ENCODE results near the gene ZDHHC24.

The ZDHHC24 gene

GRCh38 chr11:66580803-66581202 lies 35.0 kb upstream of the ZDHHC24 start:
- no peak for DNase-seq (ENCODE audit: low read depth)
- TF ChIP-seq MYC (IDR thresholded peaks at IDR 0.05; ENCODE audit: low read depth, low read length) (no peak), MAX (IDR thresholded peaks at IDR 0.05; ENCODE audit: low read depth, low read length) (no peak), POLR2A (IDR thresholded peaks at IDR 0.05; ENCODE audit: extremely low read depth, insufficient read length) (no peak)
- TF ChIP-seq, protein P1, sequence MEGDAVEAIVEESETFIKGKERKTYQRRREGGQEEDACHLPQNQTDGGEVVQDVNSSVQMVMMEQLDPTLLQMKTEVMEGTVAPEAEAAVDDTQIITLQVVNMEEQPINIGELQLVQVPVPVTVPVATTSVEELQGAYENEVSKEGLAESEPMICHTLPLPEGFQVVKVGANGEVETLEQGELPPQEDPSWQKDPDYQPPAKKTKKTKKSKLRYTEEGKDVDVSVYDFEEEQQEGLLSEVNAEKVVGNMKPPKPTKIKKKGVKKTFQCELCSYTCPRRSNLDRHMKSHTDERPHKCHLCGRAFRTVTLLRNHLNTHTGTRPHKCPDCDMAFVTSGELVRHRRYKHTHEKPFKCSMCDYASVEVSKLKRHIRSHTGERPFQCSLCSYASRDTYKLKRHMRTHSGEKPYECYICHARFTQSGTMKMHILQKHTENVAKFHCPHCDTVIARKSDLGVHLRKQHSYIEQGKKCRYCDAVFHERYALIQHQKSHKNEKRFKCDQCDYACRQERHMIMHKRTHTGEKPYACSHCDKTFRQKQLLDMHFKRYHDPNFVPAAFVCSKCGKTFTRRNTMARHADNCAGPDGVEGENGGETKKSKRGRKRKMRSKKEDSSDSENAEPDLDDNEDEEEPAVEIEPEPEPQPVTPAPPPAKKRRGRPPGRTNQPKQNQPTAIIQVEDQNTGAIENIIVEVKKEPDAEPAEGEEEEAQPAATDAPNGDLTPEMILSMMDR (IDR thresholded peaks at IDR 0.05; ENCODE audit: low read depth, low read length), result no peak
- H3K4me3 ChIP-seq (ENCODE audit: low read depth, low read length), result no peak overlapping the region

GRCh38 chr11:66579017-66579606 lies 33.3 kb upstream of the ZDHHC24 start:
- 0 out of 2 replicates have a peak, but pooled peaks have one; percentile 21 for TF ChIP-seq MAX (IDR thresholded peaks at IDR 0.05; ENCODE audit: low read depth, low read length)
- TF ChIP-seq, protein P1 (IDR thresholded peaks at IDR 0.05; ENCODE audit: low read depth, low read length), result peak; percentile 87
- TF ChIP-seq MYC (IDR thresholded peaks at IDR 0.05; ENCODE audit: low read depth, low read length), result no peak
- no peak overlapping the region for H3K4me3 ChIP-seq (ENCODE audit: low read depth, low read length)
- peak; percentile 77 for DNase-seq (ENCODE audit: low read depth)

GRCh38 chr11:66570850-66571180 lies 25.0 kb upstream of the ZDHHC24 start:
- H3K4me3 ChIP-seq (ENCODE audit: low read depth, low read length), result no peak overlapping the region
- TF ChIP-seq MYC (IDR thresholded peaks at IDR 0.05; ENCODE audit: low read depth, low read length) (no peak), POLR2A (IDR thresholded peaks at IDR 0.05; ENCODE audit: extremely low read depth, insufficient read length) (no peak), MAX (IDR thresholded peaks at IDR 0.05; ENCODE audit: low read depth, low read length) (no peak)
- TF ChIP-seq, protein P1 (IDR thresholded peaks at IDR 0.05; ENCODE audit: low read depth, low read length), result no peak
- DNase-seq (ENCODE audit: low read depth), result no peak

GRCh38 chr11:66570079-66570849 lies 24.4 kb upstream of the ZDHHC24 start:
- no peak for DNase-seq (ENCODE audit: low read depth)
- no peak for TF ChIP-seq MAX (IDR thresholded peaks at IDR 0.05; ENCODE audit: low read depth, low read length)
- no peak for TF ChIP-seq MYC (IDR thresholded peaks at IDR 0.05; ENCODE audit: low read depth, low read length)
- no peak for TF ChIP-seq POLR2A (IDR thresholded peaks at IDR 0.05; ENCODE audit: extremely low read depth, insufficient read length)
- TF ChIP-seq, protein P1 (IDR thresholded peaks at IDR 0.05; ENCODE audit: low read depth, low read length), result no peak
- no peak overlapping the region for H3K4me3 ChIP-seq (ENCODE audit: low read depth, low read length)

- no peak for DNase-seq (ENCODE audit: low read depth)
- no peak overlapping the region for H3K4me3 ChIP-seq (ENCODE audit: low read depth, low read length)
- no peak for TF ChIP-seq POLR2A (IDR thresholded peaks at IDR 0.05; ENCODE audit: extremely low read depth, insufficient read length)
- no peak for TF ChIP-seq MYC (IDR thresholded peaks at IDR 0.05; ENCODE audit: low read depth, low read length)
- TF ChIP-seq, protein P1 (IDR thresholded peaks at IDR 0.05; ENCODE audit: low read depth, low read length), result no peak
- no peak for TF ChIP-seq MAX (IDR thresholded peaks at IDR 0.05; ENCODE audit: low read depth, low read length)
Measured at GRCh38 chr11:66569076-66569475, 23.2 kb upstream of the ZDHHC24 start.

All from NB4 (cell line).